ENCODE results near the gene TMED1. TPM values are rescaled to one million over a fixed set of nuclear protein-coding genes. Genes with fewer than 3 reads are reported as not detected.

The TMED1 gene
- total and polyA plus RNA-seq, 2 experiments from 2014 or later = 29.7 to 37.2 TPM

DNA sequence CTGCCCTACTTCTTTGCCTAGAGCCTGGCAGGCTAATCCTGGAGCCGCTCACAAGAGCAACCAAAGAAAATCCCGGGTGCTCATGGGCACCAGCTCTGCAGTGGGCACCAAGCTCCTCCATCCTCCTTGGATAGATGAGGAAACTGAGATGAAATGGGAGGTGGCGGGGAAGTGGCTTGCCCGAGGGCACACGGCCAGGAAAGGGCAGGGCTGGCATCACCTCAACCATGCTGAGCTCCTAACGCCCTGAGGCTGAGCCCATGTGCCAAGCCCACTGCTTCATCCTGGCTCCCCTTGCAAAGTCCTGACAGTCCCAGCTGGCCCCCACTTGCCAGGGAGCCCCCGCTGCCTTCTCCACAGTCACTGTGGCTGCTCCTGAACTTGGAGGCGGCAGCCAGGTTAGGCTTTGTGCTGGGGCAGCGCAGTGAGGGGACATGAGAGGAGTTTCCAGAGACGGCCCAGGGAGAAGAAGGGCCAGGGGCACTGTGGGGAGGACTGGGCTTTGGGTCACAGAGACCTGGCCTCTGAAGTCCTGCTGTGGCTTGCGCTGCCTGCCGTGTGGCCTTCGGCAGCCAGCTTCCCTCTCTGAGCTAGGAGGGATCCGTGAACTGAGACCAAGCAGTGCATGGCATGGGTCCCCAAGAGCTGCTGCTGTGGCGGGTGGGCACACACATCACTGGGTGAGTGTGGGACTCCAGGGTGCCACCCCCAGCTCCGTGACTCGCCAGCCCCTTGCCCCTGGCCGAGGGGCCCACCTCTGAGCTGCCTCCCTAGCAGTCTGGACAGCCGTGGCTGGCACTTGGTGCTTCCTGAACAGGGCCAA is 17.5 kb downstream of the TMED1 start:
- Histone ChIP-seq H3K79me2 (replicated peaks; ENCODE audit: insufficient read depth) (no peaks in the 10 kb centered on the region), H3K4me3 (no peak overlapping the region), H4K20me1 (replicated peaks; ENCODE audit: insufficient read depth) (no peaks in the 10 kb centered on the region), H3K27me3 (ENCODE audit: insufficient read depth) (no peaks in the 10 kb centered on the region), H3K27ac (ENCODE audit: low read depth) (no peak overlapping the region), H3K4me2 (no peak overlapping the region), H2AFZ (no peak overlapping the region), H3K4me1 (ENCODE audit: insufficient read depth) (no peaks in the 10 kb centered on the region), H3K36me3 (ENCODE audit: insufficient read depth) (no peaks in the 10 kb centered on the region), H3K9me2 (ENCODE audit: insufficient read depth) (no peaks in the 10 kb centered on the region), H3F3A (replicated peaks; ENCODE audit: low read depth) (no peaks in the 10 kb centered on the region)
- Mint-ChIP-seq H3K4me3 (no peak overlapping the region), H3K27me3 (ENCODE audit: insufficient read depth, low read depth, poor library complexity) (peaks cover 17% of the 10 kb centered on the region), H3K36me3 (ENCODE audit: low read depth) (peaks cover 32% of the 10 kb centered on the region), H3K4me1 (no peaks in the 10 kb centered on the region), H3K27ac (no peak overlapping the region), H3K9me3 (no peaks in the 10 kb centered on the region)
- no peak for ATAC-seq
- DNase-seq (ENCODE audit: low spot score) = no peak
- TF ChIP-seq, protein P1, sequence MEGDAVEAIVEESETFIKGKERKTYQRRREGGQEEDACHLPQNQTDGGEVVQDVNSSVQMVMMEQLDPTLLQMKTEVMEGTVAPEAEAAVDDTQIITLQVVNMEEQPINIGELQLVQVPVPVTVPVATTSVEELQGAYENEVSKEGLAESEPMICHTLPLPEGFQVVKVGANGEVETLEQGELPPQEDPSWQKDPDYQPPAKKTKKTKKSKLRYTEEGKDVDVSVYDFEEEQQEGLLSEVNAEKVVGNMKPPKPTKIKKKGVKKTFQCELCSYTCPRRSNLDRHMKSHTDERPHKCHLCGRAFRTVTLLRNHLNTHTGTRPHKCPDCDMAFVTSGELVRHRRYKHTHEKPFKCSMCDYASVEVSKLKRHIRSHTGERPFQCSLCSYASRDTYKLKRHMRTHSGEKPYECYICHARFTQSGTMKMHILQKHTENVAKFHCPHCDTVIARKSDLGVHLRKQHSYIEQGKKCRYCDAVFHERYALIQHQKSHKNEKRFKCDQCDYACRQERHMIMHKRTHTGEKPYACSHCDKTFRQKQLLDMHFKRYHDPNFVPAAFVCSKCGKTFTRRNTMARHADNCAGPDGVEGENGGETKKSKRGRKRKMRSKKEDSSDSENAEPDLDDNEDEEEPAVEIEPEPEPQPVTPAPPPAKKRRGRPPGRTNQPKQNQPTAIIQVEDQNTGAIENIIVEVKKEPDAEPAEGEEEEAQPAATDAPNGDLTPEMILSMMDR (conservative IDR thresholded peaks at IDR 0.05; ENCODE audit: low read depth in 2 of 2) = no peak
- TF ChIP-seq EZH2 (IDR thresholded peaks at IDR 0.05; ENCODE audit: low read depth, unreplicated experiment) (no peak), NANOG (IDR thresholded peaks at IDR 0.05; ENCODE audit: borderline replicate concordance) (no peak), JUNB (IDR thresholded peaks at IDR 0.05; ENCODE audit: unreplicated experiment) (no peak), ZNF331 (CRISPR knock-in tag; IDR thresholded peaks at IDR 0.05; ENCODE audit: low read depth) (no peak), POLR2AphosphoS5 (IDR thresholded peaks at IDR 0.05; ENCODE audit: low read depth) (no peak), ZNF114 (CRISPR knock-in tag; IDR thresholded peaks at IDR 0.05) (no peak), EZH2phosphoT487 (IDR thresholded peaks at IDR 0.05; ENCODE audit: unreplicated experiment) (no peak), CREB1 (CRISPR knock-in tag; IDR thresholded peaks at IDR 0.05; ENCODE audit: low read depth) (no peak), REST (IDR thresholded peaks at IDR 0.05; ENCODE audit: unreplicated experiment) (no peak), STAT1 (IDR thresholded peaks at IDR 0.05; ENCODE audit: unreplicated experiment) (no peak)
- TF ChIP-seq, protein P2, sequence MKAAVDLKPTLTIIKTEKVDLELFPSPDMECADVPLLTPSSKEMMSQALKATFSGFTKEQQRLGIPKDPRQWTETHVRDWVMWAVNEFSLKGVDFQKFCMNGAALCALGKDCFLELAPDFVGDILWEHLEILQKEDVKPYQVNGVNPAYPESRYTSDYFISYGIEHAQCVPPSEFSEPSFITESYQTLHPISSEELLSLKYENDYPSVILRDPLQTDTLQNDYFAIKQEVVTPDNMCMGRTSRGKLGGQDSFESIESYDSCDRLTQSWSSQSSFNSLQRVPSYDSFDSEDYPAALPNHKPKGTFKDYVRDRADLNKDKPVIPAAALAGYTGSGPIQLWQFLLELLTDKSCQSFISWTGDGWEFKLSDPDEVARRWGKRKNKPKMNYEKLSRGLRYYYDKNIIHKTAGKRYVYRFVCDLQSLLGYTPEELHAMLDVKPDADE (IDR thresholded peaks at IDR 0.05) = no peak
- TF ChIP-seq, protein P3, sequence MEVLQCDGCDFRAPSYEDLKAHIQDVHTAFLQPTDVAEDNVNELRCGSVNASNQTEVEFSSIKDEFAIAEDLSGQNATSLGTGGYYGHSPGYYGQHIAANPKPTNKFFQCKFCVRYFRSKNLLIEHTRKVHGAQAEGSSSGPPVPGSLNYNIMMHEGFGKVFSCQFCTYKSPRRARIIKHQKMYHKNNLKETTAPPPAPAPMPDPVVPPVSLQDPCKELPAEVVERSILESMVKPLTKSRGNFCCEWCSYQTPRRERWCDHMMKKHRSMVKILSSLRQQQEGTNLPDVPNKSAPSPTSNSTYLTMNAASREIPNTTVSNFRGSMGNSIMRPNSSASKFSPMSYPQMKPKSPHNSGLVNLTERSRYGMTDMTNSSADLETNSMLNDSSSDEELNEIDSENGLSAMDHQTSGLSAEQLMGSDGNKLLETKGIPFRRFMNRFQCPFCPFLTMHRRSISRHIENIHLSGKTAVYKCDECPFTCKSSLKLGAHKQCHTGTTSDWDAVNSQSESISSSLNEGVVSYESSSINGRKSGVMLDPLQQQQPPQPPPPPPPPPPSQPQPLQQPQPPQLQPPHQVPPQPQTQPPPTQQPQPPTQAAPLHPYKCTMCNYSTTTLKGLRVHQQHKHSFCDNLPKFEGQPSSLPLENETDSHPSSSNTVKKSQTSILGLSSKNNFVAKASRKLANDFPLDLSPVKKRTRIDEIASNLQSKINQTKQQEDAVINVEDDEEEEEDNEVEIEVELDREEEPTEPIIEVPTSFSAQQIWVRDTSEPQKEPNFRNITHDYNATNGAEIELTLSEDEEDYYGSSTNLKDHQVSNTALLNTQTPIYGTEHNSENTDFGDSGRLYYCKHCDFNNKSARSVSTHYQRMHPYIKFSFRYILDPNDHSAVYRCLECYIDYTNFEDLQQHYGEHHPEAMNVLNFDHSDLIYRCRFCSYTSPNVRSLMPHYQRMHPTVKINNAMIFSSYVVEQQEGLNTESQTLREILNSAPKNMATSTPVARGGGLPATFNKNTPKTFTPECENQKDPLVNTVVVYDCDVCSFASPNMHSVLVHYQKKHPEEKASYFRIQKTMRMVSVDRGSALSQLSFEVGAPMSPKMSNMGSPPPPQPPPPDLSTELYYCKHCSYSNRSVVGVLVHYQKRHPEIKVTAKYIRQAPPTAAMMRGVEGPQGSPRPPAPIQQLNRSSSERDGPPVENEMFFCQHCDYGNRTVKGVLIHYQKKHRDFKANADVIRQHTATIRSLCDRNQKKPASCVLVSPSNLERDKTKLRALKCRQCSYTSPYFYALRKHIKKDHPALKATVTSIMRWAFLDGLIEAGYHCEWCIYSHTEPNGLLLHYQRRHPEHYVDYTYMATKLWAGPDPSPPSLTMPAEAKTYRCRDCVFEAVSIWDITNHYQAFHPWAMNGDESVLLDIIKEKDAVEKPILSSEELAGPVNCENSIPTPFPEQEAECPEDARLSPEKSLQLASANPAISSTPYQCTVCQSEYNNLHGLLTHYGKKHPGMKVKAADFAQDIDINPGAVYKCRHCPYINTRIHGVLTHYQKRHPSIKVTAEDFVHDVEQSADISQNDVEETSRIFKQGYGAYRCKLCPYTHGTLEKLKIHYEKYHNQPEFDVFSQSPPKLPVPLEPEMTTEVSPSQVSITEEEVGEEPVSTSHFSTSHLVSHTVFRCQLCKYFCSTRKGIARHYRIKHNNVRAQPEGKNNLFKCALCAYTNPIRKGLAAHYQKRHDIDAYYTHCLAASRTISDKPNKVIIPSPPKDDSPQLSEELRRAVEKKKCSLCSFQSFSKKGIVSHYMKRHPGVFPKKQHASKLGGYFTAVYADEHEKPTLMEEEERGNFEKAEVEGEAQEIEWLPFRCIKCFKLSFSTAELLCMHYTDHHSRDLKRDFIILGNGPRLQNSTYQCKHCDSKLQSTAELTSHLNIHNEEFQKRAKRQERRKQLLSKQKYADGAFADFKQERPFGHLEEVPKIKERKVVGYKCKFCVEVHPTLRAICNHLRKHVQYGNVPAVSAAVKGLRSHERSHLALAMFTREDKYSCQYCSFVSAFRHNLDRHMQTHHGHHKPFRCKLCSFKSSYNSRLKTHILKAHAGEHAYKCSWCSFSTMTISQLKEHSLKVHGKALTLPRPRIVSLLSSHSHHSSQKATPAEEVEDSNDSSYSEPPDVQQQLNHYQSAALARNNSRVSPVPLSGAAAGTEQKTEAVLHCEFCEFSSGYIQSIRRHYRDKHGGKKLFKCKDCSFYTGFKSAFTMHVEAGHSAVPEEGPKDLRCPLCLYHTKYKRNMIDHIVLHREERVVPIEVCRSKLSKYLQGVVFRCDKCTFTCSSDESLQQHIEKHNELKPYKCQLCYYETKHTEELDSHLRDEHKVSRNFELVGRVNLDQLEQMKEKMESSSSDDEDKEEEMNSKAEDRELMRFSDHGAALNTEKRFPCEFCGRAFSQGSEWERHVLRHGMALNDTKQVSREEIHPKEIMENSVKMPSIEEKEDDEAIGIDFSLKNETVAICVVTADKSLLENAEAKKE (CRISPR knock-in tag; IDR thresholded peaks at IDR 0.05) = no peak
